GM18499 (cell line): Measurements from ENCODE around the gene AP1B1.

Source experiments
- ATAC-seq: cut with Tn5 transposase; IDR thresholded peaks from one replicate; pipeline ENCODE4 v1.9.1; 2021; ENCODE audit warnings: moderate number of reproducible peaks; ENCODE audit not compliant: insufficient read depth, unreplicated experiment

The AP1B1 gene

GRCh38 chr22:29315286-29316140, 72.9 kb downstream of the AP1B1 start, which contains the start of gene RASL10A:
RASL10A (minus strand) TSS chr22:29315697; CDS start chr22:29315246, 451 bp downstream.
- no peak for ATAC-seq

DNA sequence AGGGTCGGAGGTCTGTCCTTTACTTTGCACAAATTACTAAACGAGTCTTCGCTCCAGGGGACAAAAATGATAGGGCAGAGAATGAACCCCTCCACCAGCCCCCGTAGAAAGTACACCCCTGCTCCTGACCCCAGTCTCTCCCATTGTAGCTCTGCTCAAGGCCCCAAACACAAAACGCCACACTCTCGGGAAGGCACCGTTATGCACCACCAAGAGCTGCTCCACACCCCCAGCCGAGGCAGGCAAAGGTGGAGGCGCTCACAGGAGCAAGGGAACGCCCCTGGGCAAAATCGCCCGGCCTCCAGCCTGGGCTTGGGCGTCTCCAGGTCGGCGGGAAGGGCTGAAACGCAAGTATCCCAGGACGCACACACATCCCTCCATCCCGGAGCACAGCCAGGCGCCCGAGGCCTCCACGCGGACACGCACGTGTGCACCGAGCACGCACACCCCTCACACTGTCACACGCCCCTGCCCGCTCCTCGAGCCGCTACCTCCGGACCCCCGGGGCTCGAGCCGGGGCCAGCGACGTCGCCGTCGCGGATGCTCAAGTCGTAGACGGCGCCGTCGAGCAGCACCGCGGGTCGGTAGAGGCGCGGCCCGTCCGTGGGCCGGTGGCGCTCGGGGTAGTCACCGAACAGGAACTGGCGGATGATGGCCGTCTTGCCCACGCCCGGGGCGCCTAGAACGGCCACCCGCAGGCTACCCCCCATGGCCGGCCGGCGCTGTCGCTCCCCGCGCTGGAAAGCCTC, 73.7 kb downstream of the AP1B1 start:
- no peak for ATAC-seq

DNA sequence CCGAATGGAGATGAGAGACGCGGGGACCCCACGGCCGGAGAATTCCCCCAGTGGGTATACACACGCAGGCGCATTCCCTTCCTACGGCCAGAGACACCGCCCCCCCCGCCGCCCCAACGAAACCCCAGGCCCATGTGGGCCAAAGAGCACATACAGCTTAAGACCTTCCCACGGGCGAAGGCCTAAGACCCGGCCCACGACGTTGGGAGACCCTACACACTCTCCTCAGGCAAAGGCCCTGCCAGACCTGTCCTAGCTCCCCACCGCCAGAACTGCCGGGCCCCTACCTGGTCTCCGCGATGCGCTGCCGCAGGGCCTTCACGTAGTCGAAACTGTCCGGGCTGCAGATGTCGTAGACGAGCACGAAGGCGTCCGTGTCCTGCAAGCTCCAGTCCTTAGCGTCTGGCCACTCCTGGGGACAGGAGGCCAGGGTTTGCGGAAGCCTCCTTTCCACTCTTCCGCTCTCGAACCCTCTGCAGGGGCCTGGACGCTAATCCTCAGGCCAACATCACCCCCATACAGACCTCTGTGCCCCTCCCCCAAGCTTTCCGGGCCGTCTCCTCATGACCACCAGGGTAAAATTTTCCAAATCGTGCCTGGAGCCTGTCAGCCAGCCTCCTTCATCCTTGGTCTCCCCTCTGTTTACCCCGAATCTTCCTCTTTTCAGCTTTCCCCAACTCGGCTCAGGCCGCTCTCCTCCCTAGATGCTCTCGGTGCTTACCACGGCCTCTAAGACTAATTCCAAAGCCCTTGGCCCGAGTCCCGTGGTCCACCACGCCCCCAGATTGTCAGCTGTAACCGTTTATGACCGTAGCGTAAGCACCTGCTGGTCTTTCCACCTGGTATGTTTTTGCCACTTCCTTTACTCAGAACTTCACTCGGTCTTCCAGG, 74.5 kb downstream of the AP1B1 start:
- ATAC-seq = no peak

- ATAC-seq = no peak
These were observed 75.2 kb downstream of the AP1B1 start for GRCh38 chr22:29313126-29313575.

DNA sequence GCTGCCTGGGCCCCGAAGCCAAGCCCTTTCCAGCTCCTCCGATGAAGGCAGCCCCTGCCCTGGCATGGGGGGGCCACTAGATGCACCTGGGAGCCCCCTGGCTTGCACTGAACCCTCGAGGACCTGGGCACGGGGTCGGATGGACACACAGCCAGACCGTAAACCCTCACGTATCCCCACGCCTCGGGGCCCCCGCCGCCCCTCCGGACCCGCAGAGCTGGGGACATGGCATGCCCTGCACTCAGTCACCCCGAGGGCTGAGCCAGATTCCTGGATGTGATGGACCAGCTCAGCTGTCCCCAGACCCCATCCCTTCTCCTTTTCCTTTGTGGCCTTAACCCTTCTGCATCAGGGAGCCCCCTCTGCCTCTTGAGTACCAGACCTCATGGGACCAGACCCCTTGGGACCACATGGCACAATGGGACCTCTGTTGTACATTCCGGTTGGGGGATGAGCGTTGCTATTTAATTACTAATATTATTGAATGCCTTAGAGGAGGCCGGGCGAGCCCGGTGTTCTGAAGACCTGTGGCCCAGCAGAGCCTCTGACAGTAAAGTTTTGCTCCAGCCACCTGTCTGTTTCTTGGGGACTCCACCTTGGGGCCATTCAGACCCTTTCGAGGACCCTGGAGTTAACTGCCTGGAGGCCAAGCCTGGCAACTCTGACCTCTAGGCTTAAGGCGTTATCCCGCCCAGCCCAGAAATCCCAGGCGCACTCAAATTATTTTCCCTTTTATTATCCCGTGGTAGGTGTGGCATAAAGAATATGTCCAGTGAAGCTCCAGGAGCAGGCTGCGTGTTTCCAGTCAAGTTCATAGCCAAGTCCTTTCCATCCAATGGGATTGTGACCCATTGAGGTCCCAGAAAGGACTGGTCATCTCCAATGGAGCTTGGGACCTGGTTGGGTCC, 75.9 kb downstream of the AP1B1 start:
- ATAC-seq = no peak

GRCh38 chr22:29311464-29312217, 76.7 kb downstream of the AP1B1 start:
- ATAC-seq = no peak

GRCh38 chr22:29310863-29311339, 77.5 kb downstream of the AP1B1 start:
- ATAC-seq = no peak

GRCh38 chr22:29310065-29310862, 78.1 kb downstream of the AP1B1 start:
- ATAC-seq = no peak

DNA sequence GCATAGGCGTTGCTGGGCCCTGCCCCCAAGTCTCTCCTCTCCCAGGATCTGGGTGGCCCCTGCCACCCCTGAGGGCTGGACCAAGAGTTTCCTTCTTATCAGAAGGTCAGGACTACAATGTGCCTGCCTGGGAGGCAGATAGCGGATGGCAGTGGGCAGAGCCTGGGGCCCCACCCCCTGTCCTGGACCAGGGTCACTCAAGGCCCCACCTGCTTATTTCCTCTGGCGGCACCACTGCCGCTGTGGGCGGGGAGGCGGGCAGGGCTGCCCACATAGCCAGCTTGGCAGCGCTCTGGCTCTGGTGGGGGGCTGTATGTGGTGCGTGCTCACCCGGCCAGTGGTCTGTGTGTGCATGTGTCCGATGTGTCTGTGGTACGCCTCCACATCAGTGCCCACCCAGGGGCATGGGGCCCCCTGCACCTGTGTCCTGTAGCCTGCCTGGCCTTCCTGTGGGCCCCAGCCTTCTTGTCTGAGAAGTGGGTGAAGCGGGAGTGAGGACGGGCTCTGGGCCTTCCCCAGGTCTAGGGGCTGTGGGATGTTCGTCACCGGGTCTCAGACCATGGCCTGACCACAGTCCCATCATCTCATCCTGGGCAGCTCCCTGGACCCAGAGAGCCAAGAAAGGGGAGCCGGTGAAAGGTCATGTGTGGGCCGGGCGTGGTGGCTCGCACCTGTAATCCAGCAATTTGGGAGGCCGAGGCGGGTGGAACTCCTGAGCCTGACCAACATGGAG, 78.9 kb downstream of the AP1B1 start:
- no peak for ATAC-seq

DNA sequence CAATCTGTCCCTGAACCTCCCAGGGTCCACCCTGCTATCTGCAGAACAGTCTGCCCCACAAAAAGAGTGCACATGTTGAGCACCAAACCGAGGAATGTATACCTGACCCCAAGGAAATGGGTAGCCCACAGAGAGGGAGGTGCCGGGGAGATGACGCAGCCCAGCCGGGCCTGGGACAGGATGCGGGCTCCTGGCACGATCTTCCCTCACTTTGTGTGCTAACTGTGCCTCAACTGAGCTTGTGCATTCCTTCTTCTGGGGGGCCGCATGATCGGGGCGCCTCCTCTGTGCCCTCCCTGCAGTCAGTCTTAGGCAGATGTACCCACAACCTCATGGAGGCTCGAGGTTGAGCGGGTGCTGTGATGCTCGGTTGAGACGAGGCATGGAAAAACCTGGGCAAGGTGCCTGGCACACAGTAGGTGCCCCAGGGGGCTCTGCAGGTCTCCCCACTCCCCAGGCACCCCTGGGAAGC, 79.5 kb downstream of the AP1B1 start:
- no peak for ATAC-seq

GRCh38 chr22:29308148-29308790, 80.1 kb downstream of the AP1B1 start:
- ATAC-seq = no peak

GRCh38 chr22:29307596-29308147, 80.7 kb downstream of the AP1B1 start:
- no peak for ATAC-seq

DNA sequence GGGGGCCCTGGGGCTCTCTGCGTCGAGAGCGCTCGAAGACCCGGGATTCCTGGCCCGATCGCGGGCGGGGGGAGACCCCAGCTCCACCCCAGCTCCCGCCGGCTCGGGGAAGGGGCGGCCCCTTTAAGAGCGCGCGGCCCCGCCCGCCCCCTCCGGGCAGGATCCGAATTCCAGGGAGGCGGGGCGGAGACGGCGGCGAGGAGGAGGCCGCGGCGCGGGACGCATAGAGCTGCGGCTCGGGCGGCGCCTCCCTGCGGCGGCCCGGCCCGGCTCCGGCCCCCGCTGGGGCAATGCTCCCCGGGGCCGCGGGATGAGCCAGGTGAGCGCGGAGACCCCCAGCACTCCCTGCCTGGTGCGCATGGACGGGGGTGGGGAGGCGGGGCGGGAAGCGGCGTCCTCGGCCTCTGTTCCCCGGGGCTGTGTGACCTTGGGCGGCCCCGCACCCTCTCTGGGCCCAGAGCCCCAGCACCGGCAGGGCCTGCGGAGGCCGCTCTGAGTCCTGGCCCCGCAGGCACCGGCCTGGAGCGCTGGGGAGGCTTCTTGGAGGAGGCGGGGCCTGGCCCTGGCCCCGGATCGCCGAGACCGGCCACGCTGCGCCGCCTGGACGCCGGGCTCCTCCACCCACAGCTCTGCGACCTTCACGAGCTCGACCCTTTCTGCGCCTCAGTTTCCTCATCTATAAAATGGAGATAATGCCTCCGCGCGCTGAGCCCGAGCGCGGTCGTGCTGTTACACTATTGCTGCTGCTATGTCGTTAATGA, 81.4 kb downstream of the AP1B1 start:
- ATAC-seq = no peak

- no peak for ATAC-seq
These were observed 82.1 kb downstream of the AP1B1 start, which contains the start of gene GAS2L1 for GRCh38 chr22:29306175-29306834. GAS2L1 (plus strand) TSS chr22:29306650; CDS start chr22:29308106, 1,456 bp downstream.

DNA sequence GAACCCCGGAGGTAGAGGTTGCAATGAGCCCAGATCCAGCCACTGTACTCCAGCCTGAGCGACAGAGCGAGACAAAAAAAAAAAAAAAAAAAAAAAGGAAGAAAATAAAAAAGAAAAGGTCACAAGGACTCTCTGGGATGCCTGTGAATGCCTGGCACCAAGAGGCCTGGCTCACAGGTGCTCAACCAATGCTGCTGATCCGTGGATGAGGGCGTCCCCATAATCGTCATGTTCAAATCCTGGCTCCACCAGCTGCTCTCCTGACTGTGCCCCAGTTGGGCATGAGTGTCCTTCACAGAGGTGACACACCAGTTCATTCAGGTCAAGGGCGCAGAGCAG, 82.6 kb downstream of the AP1B1 start:
- ATAC-seq = no peak
